GM12891 (cell line): ENCODE data around the gene NAXD.

Source experiments
- POLR2A ChIP-seq: IDR thresholded peaks from 2 replicates; pipeline ENCODE4 v1.6.1; 2011; ENCODE audit warnings: low read depth, low read length, control low read depth
- POLR2AphosphoS5 ChIP-seq: IDR thresholded peaks from 2 replicates; pipeline ENCODE4 v1.6.1; 2011; ENCODE audit warnings: low read depth, low read length, control low read depth

- TF ChIP-seq POLR2A: no peak
- no peak for TF ChIP-seq POLR2AphosphoS5
Measured at GRCh38 chr13:110618780-110619179, 3.4 kb downstream of the NAXD start.
